A673 (cell line): ENCODE data around the gene FARP1.

ENCODE experiments used
- EZH2 ChIP-seq: fragments of 200-600 bp; sonication (generic); IDR thresholded peaks from 2 replicates; pipeline ENCODE4 v1.6.1; 2017; ENCODE audit warnings: borderline replicate concordance, low read depth, mild to moderate bottlenecking, mixed read lengths, antibody characterized with exemption, low read length; ENCODE audit not compliant: poor library complexity, severe bottlenecking
- TF ChIP-seq, protein P1 (sequence below): fragments of 300-800, 200-600 bp; sonication (generic); conservative IDR thresholded peaks from 2 replicates; pipeline ENCODE4 v1.5.1; 2017; ENCODE audit warnings: low read depth, mild to moderate bottlenecking, antibody characterized with exemption, low read length, moderate library complexity, mixed read lengths

DNA sequence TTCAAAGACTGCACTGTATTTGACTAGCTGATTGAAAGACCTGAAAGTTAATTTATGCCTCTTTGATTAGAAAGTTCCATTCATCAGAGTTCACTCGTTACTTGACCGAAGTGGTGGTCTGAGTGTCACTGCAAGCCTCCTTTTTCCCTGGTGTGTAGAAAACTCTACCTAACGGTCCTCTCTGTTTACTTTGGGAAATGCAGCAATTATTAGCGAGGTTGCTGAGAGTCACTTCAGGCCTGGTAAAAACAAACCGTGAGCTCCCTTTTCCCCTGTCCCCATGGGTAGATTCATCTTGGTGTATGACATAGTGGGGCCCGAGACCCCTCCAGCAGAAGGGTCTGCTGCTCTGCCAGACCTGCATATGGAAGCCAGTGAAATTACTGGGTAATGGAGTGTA is 161.0 kb downstream of the FARP1 start:
- TF ChIP-seq, protein P1, sequence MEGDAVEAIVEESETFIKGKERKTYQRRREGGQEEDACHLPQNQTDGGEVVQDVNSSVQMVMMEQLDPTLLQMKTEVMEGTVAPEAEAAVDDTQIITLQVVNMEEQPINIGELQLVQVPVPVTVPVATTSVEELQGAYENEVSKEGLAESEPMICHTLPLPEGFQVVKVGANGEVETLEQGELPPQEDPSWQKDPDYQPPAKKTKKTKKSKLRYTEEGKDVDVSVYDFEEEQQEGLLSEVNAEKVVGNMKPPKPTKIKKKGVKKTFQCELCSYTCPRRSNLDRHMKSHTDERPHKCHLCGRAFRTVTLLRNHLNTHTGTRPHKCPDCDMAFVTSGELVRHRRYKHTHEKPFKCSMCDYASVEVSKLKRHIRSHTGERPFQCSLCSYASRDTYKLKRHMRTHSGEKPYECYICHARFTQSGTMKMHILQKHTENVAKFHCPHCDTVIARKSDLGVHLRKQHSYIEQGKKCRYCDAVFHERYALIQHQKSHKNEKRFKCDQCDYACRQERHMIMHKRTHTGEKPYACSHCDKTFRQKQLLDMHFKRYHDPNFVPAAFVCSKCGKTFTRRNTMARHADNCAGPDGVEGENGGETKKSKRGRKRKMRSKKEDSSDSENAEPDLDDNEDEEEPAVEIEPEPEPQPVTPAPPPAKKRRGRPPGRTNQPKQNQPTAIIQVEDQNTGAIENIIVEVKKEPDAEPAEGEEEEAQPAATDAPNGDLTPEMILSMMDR: no peak
- TF ChIP-seq EZH2: no peak
